Activated CD4-positive, alpha-beta T cell treated with anti-CD3 and anti-CD28 coated beads for 4 hours (primary cell): ENCODE data around the gene MARS1.

Experiments used
- DNase-seq, 2 donors: peaks; one replicate each; pipeline ENCODE4 v3.0.0-alpha.2; 2020

MARS1 gene

DNA sequence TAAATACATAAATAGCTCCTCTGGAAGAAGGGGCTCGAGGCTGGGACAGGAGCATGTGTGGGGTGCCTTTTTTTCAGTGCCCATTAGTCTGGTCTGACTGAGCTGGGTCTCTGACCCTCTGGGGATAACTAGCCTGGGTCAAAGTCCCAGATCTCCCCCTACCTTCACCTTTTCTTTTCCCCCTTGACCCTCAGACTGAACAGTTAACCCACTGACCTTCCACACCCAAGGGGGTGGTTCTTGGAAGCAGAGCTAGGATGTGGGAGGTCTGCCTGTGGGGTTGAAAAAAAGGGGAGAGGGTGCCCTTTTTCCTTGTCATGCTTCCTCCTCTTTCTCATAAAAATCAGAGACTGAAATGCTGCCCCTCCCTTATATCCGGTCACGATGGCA is 29.2 kb upstream of the MARS1 start:
- no peak for DNase-seq

DNA sequence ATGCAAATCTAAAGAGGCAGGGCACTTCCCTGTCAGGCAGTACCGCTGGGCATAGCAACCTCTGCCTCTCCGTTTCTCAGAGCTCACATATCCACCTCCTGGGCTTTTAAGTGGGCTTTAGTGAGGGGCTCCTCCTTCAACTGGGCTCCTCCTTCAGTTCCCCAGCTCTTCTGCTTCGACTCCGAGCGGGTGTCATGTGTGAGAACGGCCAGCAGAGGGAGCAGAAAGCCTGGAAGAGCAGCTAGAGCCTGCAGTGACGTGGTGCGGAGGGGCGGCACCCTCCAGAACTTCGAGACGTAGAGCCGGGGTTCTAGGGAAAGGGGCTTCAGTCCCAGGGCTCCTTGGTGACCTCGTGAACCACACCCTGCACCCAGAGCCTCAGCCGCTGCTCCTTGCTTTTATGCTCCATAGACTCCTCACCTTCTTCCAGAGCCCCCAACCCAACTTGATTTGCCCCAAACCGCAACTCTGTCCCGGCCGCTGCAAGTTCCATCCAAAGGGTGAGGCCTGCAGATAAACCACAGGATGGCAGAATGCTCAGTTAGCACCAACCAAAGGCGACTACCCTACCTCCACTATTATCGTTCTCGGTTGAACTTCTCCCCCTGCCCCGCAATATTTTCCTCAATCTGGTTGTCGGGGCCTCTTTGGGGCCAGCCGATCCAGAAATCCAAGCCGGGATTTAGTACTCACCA is 28.7 kb upstream of the MARS1 start:
- peak; percentile 87 to 94 for DNase-seq

- DNase-seq = no peak
These were observed 28.0 kb upstream of the MARS1 start, which contains the start of gene GLI1 for GRCh38 chr12:57459750-57460467. Gene GLI1, plus strand, starts transcription at chr12:57459785. Its CDS starts 3,907 bp downstream, at chr12:57463692.

DNA sequence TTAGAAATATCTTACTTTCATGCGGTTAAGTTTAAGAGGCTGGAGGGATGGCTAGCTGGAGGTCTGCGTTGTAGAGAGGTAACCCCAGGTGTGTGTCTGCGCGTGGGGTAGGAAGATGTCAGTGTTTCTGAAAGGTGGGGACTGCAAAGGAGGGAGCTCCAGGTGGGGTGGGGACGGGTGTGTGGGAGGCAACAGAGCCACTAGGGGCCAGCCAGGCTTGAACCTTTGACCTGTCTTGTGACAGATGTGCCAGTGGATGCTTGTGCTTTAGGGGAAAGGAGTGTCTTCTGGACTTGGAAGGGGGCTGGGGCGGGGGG is 27.4 kb upstream of the MARS1 start:
- no peak for DNase-seq

DNA sequence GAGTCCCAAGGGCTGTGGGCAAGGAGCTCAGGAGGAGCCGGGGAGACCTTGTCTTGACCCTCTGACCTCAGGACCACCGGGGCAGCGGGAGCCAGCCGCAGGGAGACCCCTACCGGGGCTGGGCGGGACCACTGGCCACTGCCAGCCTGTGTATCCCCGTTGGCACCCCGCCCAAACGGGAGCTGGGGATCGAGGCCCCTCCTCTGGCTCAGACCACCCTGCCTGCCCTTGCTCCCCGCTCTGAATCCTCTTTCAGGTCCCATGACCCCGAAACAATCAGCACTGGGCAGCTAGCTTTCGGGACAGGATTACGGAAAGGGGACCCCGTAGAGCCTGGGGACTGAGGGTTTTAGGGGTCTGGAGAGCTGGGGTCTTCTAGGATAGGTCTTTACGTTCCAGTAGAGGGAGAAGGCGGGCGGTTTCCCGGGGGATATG is 27.0 kb upstream of the MARS1 start:
- no peak for DNase-seq

GRCh38 chr12:57461276-57461916 is 26.5 kb upstream of the MARS1 start:
- DNase-seq = peak in 1 of 2 donors; percentile 37

GRCh38 chr12:57461917-57462250 is 26.0 kb upstream of the MARS1 start:
- DNase-seq = peak in 1 of 2 donors; percentile 30

DNA sequence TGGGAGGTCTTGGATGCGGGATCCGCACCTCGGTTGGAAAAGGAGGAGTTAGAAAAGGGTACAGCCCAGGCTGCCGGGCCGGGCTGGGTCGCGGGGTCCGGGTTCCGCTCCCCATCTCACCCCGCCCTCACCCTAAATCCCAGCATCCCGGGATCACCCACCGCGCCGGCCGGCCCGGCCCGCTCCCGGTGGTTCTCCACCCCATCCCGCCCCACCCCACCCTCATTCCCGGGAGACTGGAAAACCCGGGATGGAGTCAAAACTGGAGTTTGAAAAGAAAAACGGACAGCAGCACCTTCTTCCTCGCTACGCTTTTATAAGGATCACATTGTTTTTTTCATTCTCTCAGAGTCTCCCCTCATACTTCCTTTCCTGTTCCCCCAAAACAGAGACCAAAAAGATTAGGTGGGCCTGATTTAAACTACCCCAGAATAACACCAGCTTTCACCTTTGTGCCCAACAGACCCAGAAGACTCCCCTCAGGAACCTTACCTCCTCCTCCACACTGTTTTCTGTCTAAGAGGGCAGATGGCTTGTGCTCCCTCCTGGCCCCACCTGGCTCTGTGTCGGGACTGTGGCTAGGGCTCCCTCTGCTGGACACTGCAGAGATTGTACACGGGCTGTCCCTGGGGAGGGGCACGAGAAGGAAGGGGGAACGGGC is 25.5 kb upstream of the MARS1 start:
- DNase-seq = peak; percentile 85 to 91

- no peak for DNase-seq
These were observed 25.0 kb upstream of the MARS1 start for GRCh38 chr12:57462912-57463253.

DNA sequence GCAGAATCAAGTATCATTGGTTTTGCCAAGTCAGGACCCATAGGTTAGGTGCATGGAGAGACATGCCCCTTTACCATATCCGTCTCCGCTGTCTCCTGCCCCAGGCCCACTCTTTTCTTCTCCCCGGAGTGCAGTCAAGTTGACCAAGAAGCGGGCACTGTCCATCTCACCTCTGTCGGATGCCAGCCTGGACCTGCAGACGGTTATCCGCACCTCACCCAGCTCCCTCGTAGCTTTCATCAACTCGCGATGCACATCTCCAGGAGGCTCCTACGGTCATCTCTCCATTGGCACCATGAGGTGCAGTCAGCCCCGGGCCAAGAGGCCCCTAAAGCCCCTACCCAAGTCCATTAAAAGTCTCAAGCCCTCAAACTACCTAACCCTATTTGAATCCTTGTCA is 23.3 kb upstream of the MARS1 start:
- no peak for DNase-seq

GRCh38 chr12:57465030-57465746 is 22.7 kb upstream of the MARS1 start:
- DNase-seq = no peak

DNA sequence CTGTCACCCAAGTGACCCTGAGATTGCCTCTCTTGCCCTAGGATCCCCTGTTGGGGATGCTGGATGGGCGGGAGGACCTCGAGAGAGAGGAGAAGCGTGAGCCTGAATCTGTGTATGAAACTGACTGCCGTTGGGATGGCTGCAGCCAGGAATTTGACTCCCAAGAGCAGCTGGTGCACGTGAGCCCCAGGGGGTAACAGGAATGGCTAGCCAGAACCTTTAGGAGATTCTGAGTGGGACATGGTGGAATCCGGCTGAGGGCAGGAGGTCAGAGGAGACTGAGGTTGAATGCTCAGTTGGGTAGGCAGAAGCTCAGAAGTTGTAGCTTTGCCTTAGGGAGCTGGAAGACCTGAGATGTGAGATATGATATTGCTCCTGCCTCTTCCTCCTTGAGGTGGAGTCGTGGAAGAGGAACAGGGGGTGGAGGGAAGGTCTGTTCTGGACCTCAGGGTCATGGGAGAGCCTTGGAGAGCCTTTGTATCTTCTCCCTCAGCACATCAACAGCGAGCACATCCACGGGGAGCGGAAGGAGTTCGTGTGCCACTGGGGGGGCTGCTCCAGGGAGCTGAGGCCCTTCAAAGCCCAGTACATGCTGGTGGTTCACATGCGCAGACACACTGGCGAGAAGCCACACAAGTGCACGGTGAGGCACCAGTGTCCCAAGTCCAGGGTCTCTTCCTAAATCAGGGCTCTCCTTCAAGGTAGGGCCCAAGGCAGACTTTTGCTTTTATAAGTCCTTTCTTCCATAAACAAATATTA is 21.9 kb upstream of the MARS1 start:
- DNase-seq = no peak

- DNase-seq = no peak
These were observed 20.5 kb upstream of the MARS1 start for GRCh38 chr12:57467212-57467874.

DNA sequence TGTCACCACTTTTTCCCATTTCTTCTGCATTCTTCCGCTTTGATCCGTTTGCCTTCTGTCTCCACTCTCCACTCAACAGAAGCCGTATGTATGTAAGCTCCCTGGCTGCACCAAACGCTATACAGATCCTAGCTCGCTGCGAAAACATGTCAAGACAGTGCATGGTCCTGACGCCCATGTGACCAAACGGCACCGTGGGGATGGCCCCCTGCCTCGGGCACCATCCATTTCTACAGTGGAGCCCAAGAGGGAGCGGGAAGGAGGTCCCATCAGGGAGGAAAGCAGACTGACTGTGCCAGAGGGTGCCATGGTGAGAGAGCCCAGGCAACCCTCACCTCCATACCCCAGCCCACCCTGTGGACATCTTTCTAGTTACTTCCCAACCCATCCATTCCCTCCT is 20.0 kb upstream of the MARS1 start:
- DNase-seq = no peak

- DNase-seq = no peak
These were observed 18.3 kb upstream of the MARS1 start for GRCh38 chr12:57469296-57470164.

DNA sequence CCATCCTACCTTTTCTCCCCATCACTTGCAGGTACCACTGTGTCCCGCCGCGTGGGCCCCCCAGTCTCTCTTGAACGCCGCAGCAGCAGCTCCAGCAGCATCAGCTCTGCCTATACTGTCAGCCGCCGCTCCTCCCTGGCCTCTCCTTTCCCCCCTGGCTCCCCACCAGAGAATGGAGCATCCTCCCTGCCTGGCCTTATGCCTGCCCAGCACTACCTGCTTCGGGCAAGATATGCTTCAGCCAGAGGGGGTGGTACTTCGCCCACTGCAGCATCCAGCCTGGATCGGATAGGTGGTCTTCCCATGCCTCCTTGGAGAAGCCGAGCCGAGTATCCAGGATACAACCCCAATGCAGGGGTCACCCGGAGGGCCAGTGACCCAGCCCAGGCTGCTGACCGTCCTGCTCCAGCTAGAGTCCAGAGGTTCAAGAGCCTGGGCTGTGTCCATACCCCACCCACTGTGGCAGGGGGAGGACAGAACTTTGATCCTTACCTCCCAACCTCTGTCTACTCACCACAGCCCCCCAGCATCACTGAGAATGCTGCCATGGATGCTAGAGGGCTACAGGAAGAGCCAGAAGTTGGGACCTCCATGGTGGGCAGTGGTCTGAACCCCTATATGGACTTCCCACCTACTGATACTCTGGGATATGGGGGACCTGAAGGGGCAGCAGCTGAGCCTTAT is 17.4 kb upstream of the MARS1 start:
- DNase-seq = no peak

- no peak for DNase-seq
These were observed 16.8 kb upstream of the MARS1 start for GRCh38 chr12:57470970-57471656.

- DNase-seq = no peak
These were observed 16.2 kb upstream of the MARS1 start for GRCh38 chr12:57471661-57472060.

- no peak for DNase-seq
These were observed 15.5 kb upstream of the MARS1 start for GRCh38 chr12:57472391-57472790.

- DNase-seq = no peak
These were observed 14.5 kb upstream of the MARS1 start for GRCh38 chr12:57473392-57473791.
